GM12878 (cell line): ENCODE results near the gene ARMC9. TPM values are rescaled to one million over a fixed set of nuclear protein-coding genes. Genes with fewer than 3 reads are reported as not detected.

Source experiments
- ATAC-seq: fragments of 200-7000 bp; cut with Tn5 transposase; 3 replicates; pipeline ENCODE4 v1.9.1; 2020; ENCODE audit warnings: mild to moderate bottlenecking, moderate library complexity
- BruUV-seq: library from RNA; stranded (reverse); fragments of 400-500 nt; replicated peaks from 2 replicates; lab custom pipeline; 2021; lab: Mats Ljungman, UMichigan
- CTCF ChIA-PET: fragments of 300-600 bp; sonication (Branson Sonifier 250); formaldehyde crosslinking; extraction: SDS; loops from one replicate; lab custom pipeline; 2021; ENCODE audit warnings: inconsistent platforms; lab: Yijun Ruan, JAX
- POLR2A ChIA-PET: fragments of 350-600 bp; formaldehyde crosslinking; extraction: SDS; loops from one replicate; lab custom pipeline; 2021; ENCODE audit warnings: inconsistent platforms; lab: Charles Lee
- RAD21 ChIA-PET: fragments of 300-600 bp; sonication (Branson Sonifier 250); formaldehyde crosslinking; loops from one replicate; lab custom pipeline; 2023; ENCODE audit warnings: antibody characterized with exemption; ENCODE audit not compliant: unreplicated experiment; lab: Charles Lee
- SMC1A ChIA-PET: fragments of 300-600 bp; sonication (Branson Sonifier 250); formaldehyde crosslinking; loops from one replicate; lab custom pipeline; 2023; ENCODE audit not compliant: unreplicated experiment, uncharacterized antibody; lab: Charles Lee
- DNase-seq: peaks from one replicate; pipeline ENCODE4 v3.0.0-alpha.2; 2011; ENCODE audit warnings: low read depth, low spot score
- FAIRE-seq: peaks from 3 replicates; lab custom pipeline; 2011; peaks lifted over from hg19 to GRCh38; lab: Jason Lieb, UNC
- H2AFZ ChIP-seq: 2 replicates; pipeline ENCODE4 v1.6.0; 2011; ENCODE audit warnings: low read depth, low read length, control low read depth; ENCODE audit not compliant: control insufficient read depth
- H3K27ac ChIP-seq: 2 replicates; pipeline ENCODE4 v1.5.1; 2011; ENCODE audit warnings: control low read depth; ENCODE audit not compliant: control insufficient read depth, insufficient read depth
- H3K27me3 ChIP-seq, 2 experiments: replicated peaks in 1 of 2; 2 replicates each; pipeline versions ENCODE4 v1.6.0 to v1.6.1; 2011; ENCODE audit warnings: low read length in 1 of 2; ENCODE audit not compliant: control insufficient read depth in 2 of 2, insufficient read depth in 2 of 2
- H3K36me3 ChIP-seq, 2 experiments: 2 replicates each; pipeline ENCODE4 v1.5.1; 2011; ENCODE audit warnings: low read length in 1 of 2; ENCODE audit not compliant: control insufficient read depth in 2 of 2, insufficient read depth in 2 of 2
- H3K4me1 ChIP-seq: 2 replicates; pipeline ENCODE4 v1.6.1; 2011; ENCODE audit warnings: mild to moderate bottlenecking, low read length, moderate library complexity, mixed read lengths; ENCODE audit not compliant: control insufficient read depth, insufficient read depth
- H3K4me2 ChIP-seq: 2 replicates; pipeline ENCODE4 v1.6.0; 2011; ENCODE audit warnings: control low read depth; ENCODE audit not compliant: control insufficient read depth, insufficient read depth
- H3K4me3 ChIP-seq: fragments of 200-600 bp; sonication (generic); 2 replicates; pipeline ENCODE4 v1.5.1; 2016
- H3K79me2 ChIP-seq: 2 replicates; pipeline ENCODE4 v1.6.0; 2011; ENCODE audit warnings: low read length; ENCODE audit not compliant: control insufficient read depth, insufficient read depth
- H3K9ac ChIP-seq: 2 replicates; pipeline ENCODE4 v1.8.0; 2011; ENCODE audit warnings: low read length, control low read depth, mixed read lengths; ENCODE audit not compliant: control insufficient read depth, insufficient read depth
- H3K9me3 ChIP-seq: replicated peaks from 3 replicates; pipeline ENCODE4 v1.5.1; 2011; ENCODE audit warnings: mild to moderate bottlenecking, low read length; ENCODE audit not compliant: control insufficient read depth, insufficient read depth
- H4K20me1 ChIP-seq: 2 replicates; pipeline ENCODE4 v1.6.0; 2011; ENCODE audit not compliant: control insufficient read depth, insufficient read depth
- BACH1 ChIP-seq: fragments of 450-650 bp; IDR thresholded peaks from 2 replicates; pipeline ENCODE4 v1.6.1; 2017; ENCODE audit warnings: mild to moderate bottlenecking, borderline replicate concordance
- BHLHE40 ChIP-seq, 2 experiments: fragments of 450-650 bp in 1 of 2; IDR thresholded peaks; 2 replicates each; pipeline ENCODE4 v1.6.1; 2011 to 2017; ENCODE audit warnings: low read depth in 2 of 2, borderline replicate concordance in 1 of 2, improper control_type of control experiment in 1 of 2, low read length in 1 of 2, mild to moderate bottlenecking in 1 of 2
- EP300 ChIP-seq, 2 experiments: fragments of 150-350 bp in 1 of 2; IDR thresholded peaks; 2 replicates each; pipeline ENCODE4 v1.6.1; 2011 to 2012; ENCODE audit warnings: low read depth in 2 of 2, low read length in 2 of 2, borderline replicate concordance in 1 of 2, improper control_type of control experiment in 1 of 2, inconsistent platforms in 1 of 2; ENCODE audit not compliant: control insufficient read depth in 1 of 2
- MEF2B ChIP-seq: fragments of 450-650 bp; IDR thresholded peaks from 2 replicates; pipeline ENCODE4 v1.6.1; 2018; ENCODE audit warnings: mild to moderate bottlenecking, moderate library complexity; ENCODE audit not compliant: partially characterized antibody, poor library complexity, severe bottlenecking
- RELA ChIP-seq: fragments of 450-650 bp; IDR thresholded peaks from 2 replicates; pipeline ENCODE4 v1.8.0; 2014; ENCODE audit warnings: borderline replicate concordance; ENCODE audit not compliant: partially characterized antibody
- TCF3 ChIP-seq: IDR thresholded peaks from 2 replicates; pipeline ENCODE4 v1.6.1; 2012; ENCODE audit warnings: low read depth, mild to moderate bottlenecking, low read length, borderline replicate concordance; ENCODE audit not compliant: insufficient read depth
- WGBS: methylation state at CpG from one replicate; pipeline ENCODE4 v1.1.6; 2016; ENCODE audit warnings: low lambda C conversion rate; ENCODE audit not compliant: insufficient replicate concordance, insufficient coverage; ENCODE audit errors: missing lambda C conversion rate; 5-methylcytosine and 5-hydroxymethylcytosine counted together
- in situ Hi-C: fragments of 300-500 bp; cut with MboI; formaldehyde crosslinking; loops from 9 replicates; pipeline ENCODE4 v1.14.3; 2018; ENCODE audit warnings: mixed read lengths
- intact Hi-C: fragments of 100-400 bp; cut with micrococcal nuclease; formaldehyde crosslinking; loops from one replicate; pipeline ENCODE4 v1.14.2; 2022; ENCODE audit not compliant: unreplicated experiment
- polyA plus RNA-seq, 11 experiments: library from polyadenylated mRNA; depleted of rRNA in 4 of 11; unstranded in 6 of 11; stranded (reverse) in 5 of 11; fragments of >200 nt; fragmentation: Nextera tagmentation in 4 of 11; fragmentation: Illumina TruSeq in 1 of 11; extraction: Ambion mirVana in 4 of 11; extraction: Trizol in 1 of 11; gene quantifications; 1 replicate in 1 of 11; 2 replicates in 10 of 11; pipeline versions ENCODE4 v1.2.1 to v1.2.3, GENCODE V29; 2011 to 2016; ENCODE audit warnings: inconsistent platforms in 2 of 11, missing spikeins in 2 of 11, low read depth in 1 of 11
- total RNA-seq, 4 experiments: library from RNA; depleted of rRNA in 3 of 4; stranded (reverse); fragments of >200 nt in 3 of 4; fragmentation: Illumina TruSeq in 1 of 4; extraction: Trizol in 1 of 4; gene quantifications; 2 replicates each; pipeline versions ENCODE4 v1.2.1 to v1.2.3, GENCODE V29; 2013 to 2021

Gene ARMC9
- total and polyA plus RNA-seq, 10 of the 15 experiments (the other 5 are each of a cell fraction or from before 2014, with no cell fraction given) = 3.8 to 21.8 (median 10.4) TPM

- Histone ChIP-seq H3K9ac (no peak overlapping the region), H3K9me3 (peaks cover 4% of the 10 kb centered on the region; the same call in 2 of the 3 replicates), H3K4me3 (no peak overlapping the region), H3K79me2 (no peaks in the 10 kb centered on the region), H3K27ac (no peak overlapping the region), H3K27me3 (no peaks in the 10 kb centered on the region), H3K4me2 (no peak overlapping the region), H2AFZ (no peak overlapping the region), H3K36me3 (no peaks in the 10 kb centered on the region), H4K20me1 (no peaks in the 10 kb centered on the region), H3K4me1 (no peaks in the 10 kb centered on the region)
- WGBS = 46% methylated on average over 14 of the region's 15 CpGs
- TF ChIP-seq RELA = no peak
- TF ChIP-seq BACH1 = no peak
- no peak for TF ChIP-seq TCF3
- TF ChIP-seq BHLHE40 (IDR thresholded peaks at IDR 0.05; ENCODE audit: borderline replicate concordance in 1 of 2, low read depth in 2 of 2, low read length in 1 of 2) = 0 out of 4 replicates have a peak, but pooled peaks of 1 of the 2 experiments have one; percentile 14
- TF ChIP-seq EP300 (IDR thresholded peaks at IDR 0.05; ENCODE audit: borderline replicate concordance in 1 of 2, control insufficient read depth in 1 of 2, low read depth in 2 of 2, low read length in 2 of 2) = no peak
- TF ChIP-seq MEF2B = peak; percentile 52
- ChIA-PET CTCF (interaction anchor here (0.9 to 2.0 kb wide), 4 partner anchors 10 to 140 kb away, joined by 3 to 9 read pairs (median 4); no protein-coding TSS in a partner anchor), POLR2A (no interaction called here), SMC1A (interaction anchor here (0.9 to 1.2 kb wide), 3 partner anchors 9 to 19 kb away, joined by 3 to 5 read pairs (median 4); no protein-coding TSS in a partner anchor), RAD21 (interaction anchor here (0.6 kb wide), 1 partner anchor 19 kb away, joined by 3 read pairs; no protein-coding TSS in a partner anchor)
- no peak for DNase-seq
- in situ Hi-C loops = no loop called here
- FAIRE-seq = no peak
- intact Hi-C loops = no loop called here
- ATAC-seq = peak; percentile 58
- BruUV-seq = no TSS peak
Observed at GRCh38 chr2:231383416-231384108, 185.1 kb downstream of the ARMC9 start.
